GM19025 (cell line): ENCODE measurements around the gene SERPINB12.
A peak's percentile ranks its signal among the peaks of the same experiment; 100 is the strongest.

Experiments used
- ATAC-seq: cut with Tn5 transposase; IDR thresholded peaks from one replicate; pipeline ENCODE4 v1.9.1; 2021; ENCODE audit warnings: mild to moderate bottlenecking, low read depth, moderate library complexity; ENCODE audit not compliant: unreplicated experiment

Gene SERPINB12

GRCh38 chr18:63545000-63545399 lies 2.8 kb downstream of the SERPINB12 start:
- ATAC-seq, result no peak

GRCh38 chr18:63550068-63550467 lies 7.9 kb downstream of the SERPINB12 start:
- no peak for ATAC-seq

GRCh38 chr18:63551769-63552168 lies 9.6 kb downstream of the SERPINB12 start:
- no peak for ATAC-seq

GRCh38 chr18:63552581-63552980 lies 10.4 kb downstream of the SERPINB12 start:
- ATAC-seq, result no peak

GRCh38 chr18:63553081-63553480 lies 10.9 kb downstream of the SERPINB12 start:
- ATAC-seq, result no peak

GRCh38 chr18:63559567-63560491 lies 17.7 kb downstream of the SERPINB12 start:
- no peak for ATAC-seq

GRCh38 chr18:63562284-63562683 lies 20.1 kb downstream of the SERPINB12 start:
- peak; percentile 71 for ATAC-seq

GRCh38 chr18:63564021-63564420 lies 21.9 kb downstream of the SERPINB12 start:
- no peak for ATAC-seq

GRCh38 chr18:63564561-63564960 lies 22.4 kb downstream of the SERPINB12 start:
- ATAC-seq, result no peak

GRCh38 chr18:63567276-63567675 lies 25.1 kb downstream of the SERPINB12 start:
- ATAC-seq, result no peak

GRCh38 chr18:63567825-63568224 lies 25.7 kb downstream of the SERPINB12 start:
- ATAC-seq, result no peak

- ATAC-seq, result no peak
Measured at GRCh38 chr18:63570721-63571120, 28.6 kb downstream of the SERPINB12 start.

- ATAC-seq, result no peak
Measured at GRCh38 chr18:63575681-63576080, 33.5 kb downstream of the SERPINB12 start.

- no peak for ATAC-seq
Measured at GRCh38 chr18:63578357-63578958, 36.3 kb downstream of the SERPINB12 start.

- ATAC-seq, result no peak
Measured at GRCh38 chr18:63579616-63580015, 37.4 kb downstream of the SERPINB12 start.

- ATAC-seq, result no peak
Measured at GRCh38 chr18:63585988-63586387, 43.8 kb downstream of the SERPINB12 start.

GRCh38 chr18:63586431-63586830 lies 44.3 kb downstream of the SERPINB12 start:
- no peak for ATAC-seq

GRCh38 chr18:63586966-63587365 lies 44.8 kb downstream of the SERPINB12 start, which contains the start of gene SERPINB13:
TSS of gene SERPINB13 (plus strand) at chr18:63587343. CDS start at chr18:63588668, 1,325 bp downstream.
- ATAC-seq, result no peak

- ATAC-seq, result no peak
Measured at GRCh38 chr18:63588909-63589308, 46.7 kb downstream of the SERPINB12 start.

- no peak for ATAC-seq
Measured at GRCh38 chr18:63590373-63590772, 48.2 kb downstream of the SERPINB12 start.

GRCh38 chr18:63590966-63591695 lies 49.0 kb downstream of the SERPINB12 start:
- ATAC-seq, result no peak
